Neural progenitor cell (in vitro differentiated cells): Measurements from ENCODE around the gene RNASEH2A. TPM values are rescaled to one million over a fixed set of nuclear protein-coding genes. Genes with fewer than 3 reads are reported as not detected.

Experiments
- DNase-seq: peaks from one replicate; pipeline ENCODE4 v3.0.0-alpha.2; 2016; ENCODE audit warnings: low spot score
- H2AFZ ChIP-seq: fragments of 200-600 bp; sonication (generic); replicated peaks from 2 replicates; pipeline ENCODE4 v1.6.1; 2016; ENCODE audit warnings: antibody characterized with exemption
- H3F3A ChIP-seq: fragments of 200-600 bp; sonication (generic); 2 replicates; pipeline ENCODE4 v1.6.1; 2016; ENCODE audit warnings: antibody characterized with exemption, low read depth
- H3K27ac ChIP-seq: fragments of 200-600 bp; sonication (generic); 2 replicates; pipeline ENCODE4 v1.5.1; 2016; ENCODE audit warnings: mild to moderate bottlenecking
- H3K27me3 ChIP-seq: fragments of 200-600 bp; sonication (generic); 2 replicates; pipeline ENCODE4 v1.6.1; 2016; ENCODE audit warnings: mild to moderate bottlenecking, moderate library complexity
- H3K36me3 ChIP-seq: fragments of 200-600 bp; sonication (generic); 2 replicates; pipeline ENCODE4 v1.5.1; 2016
- H3K4me1 ChIP-seq: fragments of 200-600 bp; sonication (generic); 2 replicates; pipeline ENCODE4 v1.6.1; 2016; ENCODE audit warnings: mixed run types
- H3K4me2 ChIP-seq: fragments of 200-600 bp; sonication (generic); 2 replicates; pipeline ENCODE4 v1.6.1; 2016
- H3K4me3 ChIP-seq: fragments of 200-600 bp; sonication (generic); 2 replicates; pipeline ENCODE4 v1.5.1; 2016
- H3K79me2 ChIP-seq: fragments of 200-600 bp; sonication (generic); 2 replicates; pipeline ENCODE4 v1.6.1; 2016; ENCODE audit warnings: low read depth
- H3K9ac ChIP-seq: fragments of 200-600 bp; sonication (generic); 2 replicates; pipeline ENCODE4 v1.6.1; 2016
- H3K9me3 ChIP-seq: fragments of 200-600 bp; sonication (generic); 2 replicates; pipeline ENCODE4 v1.5.1; 2016; ENCODE audit warnings: low read depth
- H4K20me1 ChIP-seq: fragments of 200-600 bp; sonication (generic); 2 replicates; pipeline ENCODE4 v1.6.1; 2016; ENCODE audit warnings: low read depth
- H3K27ac Mint-ChIP-seq: 3 replicates; pipeline ENCODE4 v1.8.0; 2021; ENCODE audit warnings: mixed read lengths
- H3K27me3 Mint-ChIP-seq: 2 replicates; pipeline ENCODE4 v1.8.0; 2022; ENCODE audit warnings: low read depth, mild to moderate bottlenecking, inconsistent platforms, moderate library complexity, mixed read lengths; ENCODE audit not compliant: insufficient read depth
- H3K36me3 Mint-ChIP-seq: 3 replicates; pipeline ENCODE4 v1.8.0; 2021; ENCODE audit warnings: mixed read lengths
- H3K4me1 Mint-ChIP-seq: 3 replicates; pipeline ENCODE4 v1.8.0; 2021; ENCODE audit warnings: mixed read lengths
- H3K4me3 Mint-ChIP-seq: 3 replicates; pipeline ENCODE4 v1.8.0; 2021; ENCODE audit warnings: mild to moderate bottlenecking, moderate library complexity, mixed read lengths
- H3K9me3 Mint-ChIP-seq: 3 replicates; pipeline ENCODE4 v1.8.0; 2020; ENCODE audit warnings: mixed read lengths
- CTCF ChIP-seq: fragments of 200-600 bp; sonication (generic); IDR thresholded peaks from 2 replicates; pipeline ENCODE4 v1.5.1; 2017; ENCODE audit warnings: antibody characterized with exemption, mild to moderate bottlenecking
- EZH2 ChIP-seq: fragments of 200-600 bp; sonication (generic); IDR thresholded peaks from 2 replicates; pipeline ENCODE4 v1.6.1; 2017; ENCODE audit warnings: antibody characterized with exemption, mild to moderate bottlenecking, moderate library complexity
- EZH2phosphoT487 ChIP-seq: fragments of 200-600 bp; sonication (generic); IDR thresholded peaks from 2 replicates; pipeline ENCODE4 v1.6.1; 2017; ENCODE audit warnings: antibody characterized with exemption
- microRNA-seq: library from miRNA; unstranded; fragments of <30 nt; microRNA quantifications from one replicate; pipeline ENCODE4, GENCODE V29; 2016
- small RNA-seq: library from RNA; depleted of rRNA; stranded (forward); fragments of <200 nt; gene quantifications from one replicate; pipeline ENCODE3, GENCODE V24; 2015
- total RNA-seq: library from RNA; depleted of rRNA; stranded (reverse); fragments of >200 nt; gene quantifications from 2 replicates; pipeline ENCODE4 v1.2.3, GENCODE V29; 2015; ENCODE audit warnings: low replicate concordance

Gene RNASEH2A
- total RNA-seq, 1 donor from 2014 or later, result 60.3 TPM

GRCh38 chr19:12859546-12859945 is 53.2 kb downstream of the RNASEH2A start:
- Mint-ChIP-seq H3K4me3 (no peak overlapping the region), H3K27me3 (peaks cover 2% of the 10 kb centered on the region), H3K36me3 (peaks cover 14% of the 10 kb centered on the region), H3K9me3 (no peaks in the 10 kb centered on the region), H3K4me1 (no peaks in the 10 kb centered on the region), H3K27ac (no peak overlapping the region)
- Histone ChIP-seq H3K27ac (no peak overlapping the region), H3K4me1 (no peaks in the 10 kb centered on the region), H3K79me2 (no peaks in the 10 kb centered on the region), H3K27me3 (no peaks in the 10 kb centered on the region), H3K4me3 (no peak overlapping the region), H3K9ac (no peak overlapping the region), H3K36me3 (no peaks in the 10 kb centered on the region), H3K4me2 (no peak overlapping the region), H3K9me3 (no peaks in the 10 kb centered on the region), H3F3A (peaks cover 3% of the 10 kb centered on the region), H2AFZ (no peak overlapping the region), H4K20me1 (no peaks in the 10 kb centered on the region)
- DNase-seq, result no peak
- no peak for TF ChIP-seq CTCF
- no peak for TF ChIP-seq EZH2
- TF ChIP-seq EZH2phosphoT487, result no peak

Small RNA genes within 50 kb of the gene (microRNA-seq; reads per million reads assigned to microRNA genes)
- not detected for gene MIR5684
- gene MIR6794, result not detected

Small RNA genes within 50 kb of the gene (small RNA-seq; reads per million reads assigned to genes)
- gene MIR5684 (not detected), gene MIR6794 (not detected)

Other genes starting within 250 kb of the RNASEH2A start
- 6.8 and 16.7 TPM in 2 replicates for gene ZNF490, start 195.8 kb upstream of the RNASEH2A start, total RNA-seq
- 27.1 and 60.7 TPM in 2 replicates for gene ZNF791, start 195.7 kb upstream of the RNASEH2A start, total RNA-seq
- gene MAN2B1, start 139.8 kb upstream of the RNASEH2A start, total RNA-seq, result 35.8 and 73.6 TPM in 2 replicates
- 11.0 and 15.9 TPM in 2 replicates for gene WDR83, start 139.8 kb upstream of the RNASEH2A start, total RNA-seq
- 78.3 and 108 TPM in 2 replicates for gene DHPS, start 124.7 kb upstream of the RNASEH2A start, total RNA-seq
- not detected in 2 replicates for gene GNG14, start 118.6 kb upstream of the RNASEH2A start, total RNA-seq
- gene FBXW9, start 110.0 kb upstream of the RNASEH2A start, total RNA-seq, result 4.0 and 21.4 TPM in 2 replicates
- 58.1 and 87.4 TPM in 2 replicates for gene TNPO2, start 82.7 kb upstream of the RNASEH2A start, total RNA-seq
- gene TRIR, start 71.9 kb upstream of the RNASEH2A start, total RNA-seq, result 105 and 194 TPM in 2 replicates
- gene GET3, start 69.1 kb upstream of the RNASEH2A start, total RNA-seq, result 62.9 and 99.6 TPM in 2 replicates
- gene BEST2, start 54.8 kb upstream of the RNASEH2A start, total RNA-seq, result not detected in 2 replicates
- gene HOOK2, start 31.0 kb upstream of the RNASEH2A start, total RNA-seq, result 14.3 and 25.1 TPM in 2 replicates
- 1.5 and 12.6 TPM in 2 replicates for gene JUNB, start 15.1 kb upstream of the RNASEH2A start, total RNA-seq
- gene PRDX2, start 4.8 kb upstream of the RNASEH2A start, total RNA-seq, result 463 and 727 TPM in 2 replicates
- not detected in 2 replicates for gene THSD8, start 4.5 kb upstream of the RNASEH2A start, total RNA-seq
- gene RTBDN, start 28.0 kb downstream of the RNASEH2A start, total RNA-seq, result 0.19 TPM in 1 of 2 replicates, not detected in the other
- gene MAST1, start 31.9 kb downstream of the RNASEH2A start, total RNA-seq, result 8.3 and 13.3 TPM in 2 replicates
- gene DNASE2, start 74.9 kb downstream of the RNASEH2A start, total RNA-seq, result 8.7 and 16.5 TPM in 2 replicates
- 0.43 and 0.64 TPM in 2 replicates for gene KLF1, start 80.6 kb downstream of the RNASEH2A start, total RNA-seq
- 39.5 and 75.0 TPM in 2 replicates for gene GCDH, start 84.6 kb downstream of the RNASEH2A start, total RNA-seq
- 1.8 and 6.4 TPM in 2 replicates for gene SYCE2, start 112.7 kb downstream of the RNASEH2A start, total RNA-seq
- gene FARSA, start 127.1 kb downstream of the RNASEH2A start, total RNA-seq, result 21.4 and 51.6 TPM in 2 replicates
- gene CALR, start 132.0 kb downstream of the RNASEH2A start, total RNA-seq, result 437 and 569 TPM in 2 replicates
- gene RAD23A, start 139.3 kb downstream of the RNASEH2A start, total RNA-seq, result 37.7 and 54.9 TPM in 2 replicates
- 17.1 and 42.2 TPM in 2 replicates for gene GADD45GIP1, start 150.6 kb downstream of the RNASEH2A start, total RNA-seq
- gene DAND5, start 163.0 kb downstream of the RNASEH2A start, total RNA-seq, result 0.06 and 0.07 TPM in 2 replicates
- gene NFIX, start 188.9 kb downstream of the RNASEH2A start, total RNA-seq, result 0.06 TPM in 2 replicates